HepG2 (cell line): ENCODE data around the gene ZNF749. TPM values are rescaled to one million over a fixed set of nuclear protein-coding genes. Genes with fewer than 3 reads are reported as not detected.

Experiments
- ADNP ChIP-seq: sonication (generic); formaldehyde crosslinking; IDR thresholded peaks from 2 replicates; pipeline ENCODE4 v1.4.0; 2020; ENCODE audit warnings: missing genetic modification reagents
- CREM ChIP-seq, 2 experiments: sonication (generic) in 1 of 2; formaldehyde crosslinking in 1 of 2; IDR thresholded peaks; 2 replicates each; pipeline versions ENCODE4 v1.4.0 to v1.6.1; 2016 to 2020; ENCODE audit warnings: antibody characterized with exemption in 1 of 2, mild to moderate bottlenecking in 1 of 2, missing genetic modification reagents in 1 of 2
- GATAD2A ChIP-seq: IDR thresholded peaks from 2 replicates; pipeline ENCODE4 v1.6.1; 2016
- KLF15 ChIP-seq: sonication (generic); formaldehyde crosslinking; IDR thresholded peaks from 2 replicates; pipeline ENCODE4 v1.8.1; 2023; ENCODE audit warnings: borderline replicate concordance, mild to moderate bottlenecking, inconsistent platforms, missing genetic modification reagents, mixed read lengths
- KLF16 ChIP-seq, 2 experiments: sonication (generic) in 1 of 2; formaldehyde crosslinking in 1 of 2; IDR thresholded peaks; 2 replicates each; pipeline versions ENCODE4 v1.6.1 to v1.8.0; 2016 to 2023; ENCODE audit warnings: missing genetic modification reagents in 2 of 2, missing compliant biosample characterization in 1 of 2
- MTF2 ChIP-seq: sonication (generic); formaldehyde crosslinking; IDR thresholded peaks from 2 replicates; pipeline ENCODE4 v1.5.0; 2020; ENCODE audit warnings: missing genetic modification reagents, borderline replicate concordance
- ONECUT2 ChIP-seq: sonication (generic); formaldehyde crosslinking; IDR thresholded peaks from 2 replicates; pipeline ENCODE4 v1.4.0; 2020; ENCODE audit warnings: missing genetic modification reagents
- SALL2 ChIP-seq: sonication (generic); formaldehyde crosslinking; IDR thresholded peaks from 2 replicates; pipeline ENCODE4 v1.8.1; 2023; ENCODE audit warnings: mild to moderate bottlenecking, missing genetic modification reagents, inconsistent platforms
- SRY ChIP-seq: sonication (generic); formaldehyde crosslinking; IDR thresholded peaks from 2 replicates; pipeline ENCODE4 v1.8.0; 2022; ENCODE audit warnings: mild to moderate bottlenecking, missing genetic modification reagents
- TBP ChIP-seq: sonication (generic); formaldehyde crosslinking; IDR thresholded peaks from 2 replicates; pipeline ENCODE4 v1.5.0; 2020; ENCODE audit warnings: missing genetic modification reagents
- ZBTB21 ChIP-seq: sonication (generic); formaldehyde crosslinking; IDR thresholded peaks from 2 replicates; pipeline ENCODE4 v1.4.0; 2020; ENCODE audit warnings: missing genetic modification reagents
- ZMAT3 ChIP-seq: sonication (generic); formaldehyde crosslinking; conservative IDR thresholded peaks from 2 replicates; pipeline ENCODE4 v1.7.0; 2021; ENCODE audit warnings: missing genetic modification reagents
- ZNF124 ChIP-seq: sonication (generic); formaldehyde crosslinking; IDR thresholded peaks from 2 replicates; pipeline ENCODE4 v1.4.0; 2020; ENCODE audit warnings: missing genetic modification reagents
- ZNF326 ChIP-seq: sonication (generic); formaldehyde crosslinking; IDR thresholded peaks from 2 replicates; pipeline ENCODE4 v1.4.0; 2020; ENCODE audit warnings: missing genetic modification reagents, borderline replicate concordance
- ZNF616 ChIP-seq: sonication (generic); formaldehyde crosslinking; IDR thresholded peaks from 2 replicates; pipeline ENCODE4 v1.5.0; 2020; ENCODE audit warnings: low read depth, mild to moderate bottlenecking, missing genetic modification reagents
- ZNF709 ChIP-seq: sonication (generic); formaldehyde crosslinking; IDR thresholded peaks from 2 replicates; pipeline ENCODE4 v1.5.0; 2020; ENCODE audit warnings: mild to moderate bottlenecking, missing genetic modification reagents
- ZNF883 ChIP-seq: sonication (generic); formaldehyde crosslinking; IDR thresholded peaks from 2 replicates; pipeline ENCODE4 v1.5.1; 2020; ENCODE audit warnings: mild to moderate bottlenecking, missing genetic modification reagents; ENCODE audit errors: not compliant biosample characterization
- polyA plus RNA-seq, 8 experiments: library from polyadenylated mRNA; depleted of rRNA in 3 of 8; stranded (reverse) in 7 of 8; unstranded in 1 of 8; fragments of >200 nt; fragmentation: Illumina TruSeq in 4 of 8; extraction: Trizol in 4 of 8; gene quantifications; 2 replicates each; pipeline versions ENCODE4 v1.2.1 to v1.2.3, GENCODE V29; 2011 to 2016; ENCODE audit warnings: low read depth in 4 of 8, missing spikeins in 1 of 8, mixed read lengths in 1 of 8; ENCODE audit not compliant: insufficient read depth in 1 of 8
- total RNA-seq, 5 experiments: library from RNA; depleted of rRNA; stranded (reverse); fragments of >200 nt; fragmentation: Illumina TruSeq; extraction: Trizol; gene quantifications; 2 replicates each; pipeline ENCODE4 v1.2.3, GENCODE V29; 2016; ENCODE audit warnings: low read depth in 1 of 5
- TF ChIP-seq, protein P1 (sequence below): sonication (generic); formaldehyde crosslinking; IDR thresholded peaks from 2 replicates; pipeline ENCODE4 v1.8.1; 2023; ENCODE audit warnings: mild to moderate bottlenecking, moderate library complexity, missing genetic modification reagents
- TF ChIP-seq, protein P2 (sequence below): sonication (generic); formaldehyde crosslinking; IDR thresholded peaks from 2 replicates; pipeline ENCODE4 v1.4.0; 2020; ENCODE audit warnings: missing genetic modification reagents, borderline replicate concordance
- TF ChIP-seq, protein P3 (sequence below), 2 experiments: sonication (generic) in 1 of 2; formaldehyde crosslinking in 1 of 2; IDR thresholded peaks; 2 replicates each; pipeline versions ENCODE4 v1.4.0 to v1.6.1; 2016 to 2020; ENCODE audit warnings: borderline replicate concordance in 1 of 2, low read depth in 1 of 2, mild to moderate bottlenecking in 1 of 2, missing genetic modification reagents in 1 of 2
- TF ChIP-seq, protein P4 (sequence below): sonication (generic); formaldehyde crosslinking; IDR thresholded peaks from 2 replicates; pipeline ENCODE4 v1.4.0; 2020; ENCODE audit warnings: missing genetic modification reagents

ZNF749 gene
- total and polyA plus RNA-seq, 2 of the 13 experiments (the other 11 are each of a cell fraction or from before 2014, with no cell fraction given) = 18.9 to 21.0 TPM

DNA sequence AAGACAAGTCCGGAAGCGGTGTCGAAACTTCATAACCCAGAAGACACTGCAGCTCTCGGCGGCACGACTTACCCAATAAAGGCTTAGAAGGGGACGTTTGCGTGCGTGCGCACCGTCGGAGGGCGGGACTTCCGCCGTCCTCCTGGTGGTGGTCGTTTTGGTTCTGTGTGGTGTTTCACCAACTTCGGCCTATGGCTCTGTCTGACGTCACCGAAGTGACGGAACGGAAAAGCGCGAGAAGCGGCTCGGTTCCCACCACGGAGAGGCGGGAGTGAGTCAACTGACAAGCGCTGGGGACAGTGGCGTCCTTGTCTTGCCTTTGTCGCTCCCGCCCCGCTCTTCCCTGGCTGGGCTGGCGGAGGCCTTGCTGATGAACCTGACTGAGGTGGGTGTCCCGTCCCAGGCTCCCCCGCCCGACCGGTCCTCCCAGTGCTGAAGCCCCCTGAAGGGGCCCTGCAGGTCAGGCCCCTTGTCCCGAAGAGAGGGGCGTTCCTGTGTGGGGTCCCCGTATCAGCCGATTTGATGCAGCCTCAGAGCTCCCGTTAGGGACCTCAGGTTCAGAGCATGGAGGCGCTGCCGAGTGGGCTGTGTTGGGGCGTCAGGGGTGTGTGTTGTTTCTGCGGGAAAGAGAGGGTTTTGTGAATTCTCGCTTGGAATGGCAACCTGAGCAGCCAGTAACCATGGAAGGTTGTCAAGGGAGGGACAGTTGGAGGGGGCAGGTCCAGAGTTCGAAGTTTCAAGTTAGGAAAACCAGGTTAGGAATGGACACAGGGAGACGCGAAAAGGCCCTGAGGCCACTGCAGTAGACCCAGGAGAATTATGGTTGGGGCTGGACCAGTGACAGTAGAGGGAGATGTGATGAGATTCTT is 45.2 kb upstream of the ZNF749 start, which contains the start of gene ZNF548 (continued):
- TF ChIP-seq ADNP (0 out of 2 replicates have a peak, but pooled peaks have one; percentile 19), GATAD2A (CRISPR knock-in tag) (peak; percentile 62), SRY (CRISPR knock-in tag) (0 out of 2 replicates have a peak, but pooled peaks have one; percentile 70), ZNF883 (CRISPR knock-in tag) (no peak), ZNF326 (CRISPR knock-in tag) (no peak), TBP (CRISPR knock-in tag) (no peak), ZNF124 (CRISPR knock-in tag) (peak; percentile 50), SALL2 (no peak; the same call in 1 of the 2 replicates), KLF15 (CRISPR knock-in tag) (no peak), CREM (IDR thresholded peaks at IDR 0.05) (peak; percentile 99), CREM (CRISPR knock-in tag; IDR thresholded peaks at IDR 0.05) (peak; percentile 65; the same call in 1 of the 2 replicates), ZNF709 (no peak), ZBTB21 (CRISPR knock-in tag) (peak; percentile 99), ZMAT3 (no peak; the same call in 1 of the 2 replicates), ZNF616 (no peak), ONECUT2 (CRISPR knock-in tag) (no peak), MTF2 (no peak), KLF16 (CRISPR knock-in tag; IDR thresholded peaks at IDR 0.05) (peak in 1 of 2 experiments; percentile 62; a peak in 1 of 4 replicates)
- TF ChIP-seq, protein P1, sequence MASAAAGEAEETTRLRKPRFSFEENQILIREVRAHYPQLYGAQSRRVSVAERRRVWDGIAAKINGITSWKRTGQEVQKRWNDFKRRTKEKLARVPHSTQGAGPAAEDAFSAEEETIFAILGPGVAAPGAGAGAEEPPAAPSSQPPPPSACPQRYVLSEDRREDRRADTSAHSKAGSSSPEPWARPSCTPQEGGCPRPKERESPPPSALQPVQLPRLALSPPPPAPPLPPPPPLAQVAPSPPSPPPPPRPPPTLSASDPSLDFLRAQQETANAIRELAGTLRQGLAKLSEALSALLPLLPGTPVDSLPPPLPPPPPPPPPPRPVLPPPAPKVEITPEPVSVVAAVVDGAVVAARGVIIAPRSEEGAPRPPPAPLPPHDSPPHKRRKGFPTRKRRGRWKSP (CRISPR knock-in tag) = peak; percentile 20; the same call in 1 of the 2 replicates
- TF ChIP-seq, protein P2, sequence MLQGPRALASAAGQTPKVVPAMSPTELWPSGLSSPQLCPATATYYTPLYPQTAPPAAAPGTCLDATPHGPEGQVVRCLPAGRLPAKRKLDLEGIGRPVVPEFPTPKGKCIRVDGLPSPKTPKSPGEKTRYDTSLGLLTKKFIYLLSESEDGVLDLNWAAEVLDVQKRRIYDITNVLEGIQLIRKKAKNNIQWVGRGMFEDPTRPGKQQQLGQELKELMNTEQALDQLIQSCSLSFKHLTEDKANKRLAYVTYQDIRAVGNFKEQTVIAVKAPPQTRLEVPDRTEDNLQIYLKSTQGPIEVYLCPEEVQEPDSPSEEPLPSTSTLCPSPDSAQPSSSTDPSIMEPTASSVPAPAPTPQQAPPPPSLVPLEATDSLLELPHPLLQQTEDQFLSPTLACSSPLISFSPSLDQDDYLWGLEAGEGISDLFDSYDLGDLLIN (CRISPR knock-in tag) = no peak
- TF ChIP-seq, protein P3, sequence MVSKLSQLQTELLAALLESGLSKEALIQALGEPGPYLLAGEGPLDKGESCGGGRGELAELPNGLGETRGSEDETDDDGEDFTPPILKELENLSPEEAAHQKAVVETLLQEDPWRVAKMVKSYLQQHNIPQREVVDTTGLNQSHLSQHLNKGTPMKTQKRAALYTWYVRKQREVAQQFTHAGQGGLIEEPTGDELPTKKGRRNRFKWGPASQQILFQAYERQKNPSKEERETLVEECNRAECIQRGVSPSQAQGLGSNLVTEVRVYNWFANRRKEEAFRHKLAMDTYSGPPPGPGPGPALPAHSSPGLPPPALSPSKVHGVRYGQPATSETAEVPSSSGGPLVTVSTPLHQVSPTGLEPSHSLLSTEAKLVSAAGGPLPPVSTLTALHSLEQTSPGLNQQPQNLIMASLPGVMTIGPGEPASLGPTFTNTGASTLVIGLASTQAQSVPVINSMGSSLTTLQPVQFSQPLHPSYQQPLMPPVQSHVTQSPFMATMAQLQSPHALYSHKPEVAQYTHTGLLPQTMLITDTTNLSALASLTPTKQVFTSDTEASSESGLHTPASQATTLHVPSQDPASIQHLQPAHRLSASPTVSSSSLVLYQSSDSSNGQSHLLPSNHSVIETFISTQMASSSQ (IDR thresholded peaks at IDR 0.05; ENCODE audit: low read depth) = no peak
- TF ChIP-seq, protein P3 (CRISPR knock-in tag; IDR thresholded peaks at IDR 0.05; ENCODE audit: borderline replicate concordance) = 0 out of 2 replicates have a peak, but pooled peaks have one; percentile 14
- TF ChIP-seq, protein P4, sequence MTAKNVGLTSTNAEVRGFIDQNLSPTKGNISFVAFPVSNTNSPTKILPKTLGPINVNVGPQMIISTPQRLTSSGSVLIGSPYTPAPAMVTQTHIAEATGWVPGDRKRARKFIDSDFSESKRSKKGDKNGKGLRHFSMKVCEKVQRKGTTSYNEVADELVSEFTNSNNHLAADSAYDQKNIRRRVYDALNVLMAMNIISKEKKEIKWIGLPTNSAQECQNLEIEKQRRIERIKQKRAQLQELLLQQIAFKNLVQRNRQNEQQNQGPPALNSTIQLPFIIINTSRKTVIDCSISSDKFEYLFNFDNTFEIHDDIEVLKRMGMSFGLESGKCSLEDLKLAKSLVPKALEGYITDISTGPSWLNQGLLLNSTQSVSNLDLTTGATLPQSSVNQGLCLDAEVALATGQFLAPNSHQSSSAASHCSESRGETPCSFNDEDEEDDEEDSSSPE (CRISPR knock-in tag) = peak; percentile 90
